NCI-H146 treated with DMSO at 0.1 percent for 48 hours (cell line): ENCODE measurements around the gene TENM4.

Experiments
- DNase-seq: peaks from one replicate; lab custom pipeline; 2025; ENCODE audit not compliant: unreplicated experiment; lab: John Stamatoyannopoulos, UW

Gene TENM4

DNA sequence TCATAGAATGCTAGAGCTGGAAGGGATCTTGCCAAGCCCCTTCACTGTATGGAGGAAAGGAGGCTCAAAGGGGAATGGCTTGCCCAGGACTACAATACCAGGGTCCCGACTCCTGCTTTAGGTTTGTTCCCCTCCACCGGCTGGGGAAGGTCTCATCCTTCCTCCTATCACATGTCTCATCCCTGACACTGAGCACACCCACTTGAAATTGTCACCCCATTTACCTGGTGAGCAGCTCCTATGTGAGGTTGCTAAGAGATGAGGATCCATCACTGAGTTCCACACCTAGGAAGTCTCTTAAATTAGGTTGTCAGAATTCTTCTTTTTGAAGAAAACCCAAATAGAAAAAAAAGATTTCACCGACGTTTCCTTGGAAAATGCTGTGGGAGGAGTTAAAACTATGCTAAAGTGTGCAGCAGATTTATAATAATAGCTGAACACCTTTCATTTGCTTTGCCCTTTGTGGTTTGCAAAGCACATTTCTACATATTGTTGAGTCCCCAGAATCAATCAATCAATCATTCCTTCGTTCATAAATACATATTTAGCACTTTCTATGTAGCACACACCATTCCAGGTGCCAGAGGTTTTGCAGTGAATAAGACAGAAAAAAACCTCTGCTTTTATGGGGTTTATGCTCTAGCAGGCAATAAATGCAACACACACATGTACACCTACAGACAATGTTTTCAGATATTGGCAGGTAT is 91.7 kb downstream of the TENM4 start:
- DNase-seq, result no peak

DNA sequence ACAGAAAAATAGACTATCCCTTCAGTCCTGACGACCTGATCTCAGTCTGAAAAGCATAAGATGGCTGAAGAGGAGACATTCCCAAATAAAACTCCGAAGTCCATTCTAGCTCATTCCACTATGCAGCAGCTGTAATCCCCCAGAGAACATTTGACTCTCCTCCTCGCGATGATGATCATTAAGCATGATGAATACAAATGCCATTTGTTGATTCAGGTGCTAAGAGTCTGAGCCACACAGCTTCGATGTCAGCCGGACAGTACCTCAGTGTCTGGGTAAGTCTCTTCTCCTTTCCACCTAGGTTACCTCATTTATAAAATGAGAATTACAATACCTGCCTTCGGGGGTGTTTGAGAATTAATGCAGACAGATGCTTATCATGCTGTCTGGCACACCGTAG is 94.8 kb downstream of the TENM4 start:
- no peak for DNase-seq

DNA sequence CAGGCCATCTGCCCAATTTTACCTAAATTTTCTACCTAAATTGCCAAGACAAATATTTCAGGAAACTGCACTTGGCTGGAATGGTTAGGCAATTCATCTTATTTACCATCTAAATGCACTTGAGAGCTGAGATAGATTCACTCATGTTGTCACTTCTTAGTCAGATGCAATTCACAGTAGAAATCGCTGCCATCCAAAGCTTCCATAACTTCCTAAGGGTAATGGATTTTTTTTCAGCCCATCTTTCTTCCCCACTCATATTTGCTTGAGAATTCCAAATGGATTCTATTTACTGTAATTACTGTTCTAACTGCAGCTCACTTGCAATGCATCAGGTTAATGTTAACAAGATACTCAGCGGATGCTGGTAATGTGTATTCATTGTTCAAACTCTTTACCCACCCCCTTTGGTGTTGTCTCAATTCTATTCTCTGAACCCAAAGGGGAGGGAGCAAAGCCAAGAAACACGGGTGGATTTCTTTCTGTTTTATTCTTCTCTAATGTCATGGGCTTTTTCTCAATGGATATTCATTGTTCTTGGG is 96.0 kb downstream of the TENM4 start:
- DNase-seq, result no peak

DNA sequence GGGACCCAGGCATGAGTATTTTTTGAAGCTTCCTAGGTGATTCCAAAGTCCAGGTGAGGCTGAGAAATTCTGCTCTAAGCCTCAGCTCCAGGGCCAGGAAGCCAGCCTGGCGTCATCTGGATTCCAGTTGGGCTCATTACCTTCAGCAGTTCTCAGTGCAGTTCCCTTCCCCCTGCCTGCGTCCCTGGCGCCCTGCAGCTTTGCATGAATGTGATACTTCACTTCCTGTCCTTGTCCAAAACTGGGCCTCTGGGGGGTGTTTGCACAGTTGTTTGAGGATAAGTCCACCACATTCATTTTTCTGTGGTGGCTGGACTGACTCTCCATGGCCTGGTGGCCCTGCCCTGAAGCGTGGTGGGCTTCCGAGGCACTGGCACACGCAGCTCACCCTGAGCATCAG is 98.1 kb downstream of the TENM4 start:
- no peak for DNase-seq

DNA sequence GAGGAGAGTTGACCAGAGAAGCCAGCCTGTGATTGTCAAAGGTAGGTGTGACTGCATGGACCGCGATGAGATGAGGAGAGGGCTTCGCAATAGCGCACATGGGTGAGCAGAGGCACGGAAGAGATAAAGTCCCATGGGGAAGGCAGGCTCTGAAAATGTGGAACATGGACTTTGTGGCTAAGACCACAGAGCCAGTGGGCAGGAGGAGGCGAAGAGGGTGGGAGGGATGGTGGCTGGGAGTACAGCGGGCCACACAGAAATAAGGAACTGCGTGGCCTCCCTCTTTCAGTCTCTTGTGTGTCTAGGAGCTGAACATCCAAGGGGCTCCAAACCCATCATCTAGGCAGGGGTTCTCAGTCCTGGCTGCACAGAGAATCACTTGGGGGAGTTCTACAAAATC is 98.6 kb downstream of the TENM4 start:
- DNase-seq, result no peak

DNA sequence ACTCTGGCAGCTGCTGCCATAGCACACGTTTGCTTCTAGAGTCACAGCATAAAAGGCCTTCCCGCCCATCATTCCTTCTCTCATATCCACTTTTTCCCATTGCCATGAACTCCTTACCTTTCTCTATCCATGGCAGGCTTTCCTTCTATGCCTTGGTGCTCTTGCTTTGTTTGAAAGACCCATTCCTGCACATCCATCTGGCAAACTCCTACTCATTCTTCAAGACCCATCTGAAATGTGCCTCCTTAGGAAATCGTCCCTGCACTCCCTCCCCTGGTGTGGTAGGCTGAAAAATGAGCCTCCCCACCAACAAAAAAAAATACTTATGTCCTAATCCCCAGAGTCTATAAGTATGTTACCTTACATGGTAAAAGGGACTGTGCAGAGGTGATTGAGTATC is 100.3 kb downstream of the TENM4 start:
- DNase-seq, result no peak

DNA sequence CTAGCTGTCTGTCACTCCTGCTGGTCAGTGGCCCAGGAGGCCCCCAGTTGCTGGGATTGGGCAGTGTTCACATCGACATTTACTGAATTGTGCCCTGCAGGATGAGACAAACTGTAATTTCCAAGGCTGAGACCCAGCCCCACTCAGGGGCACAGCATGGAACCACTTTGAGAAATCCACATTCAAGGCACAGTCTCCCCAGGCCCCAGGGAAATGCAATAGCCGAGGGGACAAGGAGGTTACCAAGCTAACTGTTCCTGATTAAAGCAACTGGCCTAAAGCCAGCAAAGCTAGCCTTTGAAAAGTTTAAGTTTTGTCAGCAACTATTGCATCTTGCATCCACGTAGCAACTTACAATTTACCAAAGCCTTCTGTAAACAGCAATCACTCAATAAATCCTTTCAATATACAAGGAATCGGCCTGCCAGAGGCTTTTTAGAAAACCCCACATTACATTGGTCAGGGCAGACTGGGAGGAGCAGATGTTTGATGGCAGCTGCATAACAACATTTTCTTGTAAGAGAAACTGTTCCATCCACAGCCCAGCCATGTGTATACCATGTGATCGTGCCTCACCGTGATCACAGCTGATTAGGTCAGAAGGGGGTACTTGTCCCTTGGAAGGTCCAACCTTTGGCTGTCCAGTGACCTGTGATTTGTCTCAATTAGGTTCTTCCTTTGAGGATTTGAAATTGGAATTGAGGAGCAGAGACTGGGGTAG is 103.9 kb downstream of the TENM4 start:
- no peak for DNase-seq

DNA sequence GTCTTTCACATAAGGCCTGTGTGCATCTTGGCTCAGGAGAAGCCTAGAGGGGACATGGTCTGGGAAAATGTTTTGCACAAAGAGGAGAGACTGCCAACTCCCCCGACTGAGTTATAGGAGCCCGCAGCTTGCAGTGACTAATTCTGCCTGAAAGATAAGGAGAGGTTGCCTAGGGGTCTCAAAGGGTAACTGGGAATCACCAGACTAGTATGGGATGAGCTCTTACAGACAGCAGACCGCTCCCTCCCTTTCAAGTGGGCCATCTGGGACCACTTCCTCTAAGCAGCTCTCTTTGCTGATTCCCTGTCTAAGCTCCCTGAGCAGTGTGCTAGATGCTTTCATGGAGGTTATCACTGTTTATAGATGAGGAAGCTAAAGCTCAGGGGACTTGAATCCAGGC is 105.1 kb downstream of the TENM4 start:
- DNase-seq, result no peak

DNA sequence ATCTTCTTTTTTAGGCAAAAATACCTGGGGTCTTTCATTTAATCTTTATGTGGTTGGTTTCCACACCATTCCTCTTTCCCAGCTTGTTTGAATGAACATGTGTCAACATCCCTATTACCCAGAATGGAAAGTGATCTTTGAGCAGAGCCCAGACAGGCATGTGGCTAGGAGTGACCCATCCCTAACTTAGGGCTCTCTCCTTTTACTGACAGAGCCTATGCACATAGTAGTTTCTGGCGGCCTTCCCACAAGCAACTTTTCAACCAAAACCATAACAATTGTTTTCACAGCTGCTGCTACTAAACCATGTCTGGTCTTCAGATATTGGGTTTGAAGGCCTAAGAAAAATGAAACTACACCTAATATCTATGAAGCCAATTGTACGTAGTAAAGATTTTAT is 107.5 kb downstream of the TENM4 start:
- no peak for DNase-seq

DNA sequence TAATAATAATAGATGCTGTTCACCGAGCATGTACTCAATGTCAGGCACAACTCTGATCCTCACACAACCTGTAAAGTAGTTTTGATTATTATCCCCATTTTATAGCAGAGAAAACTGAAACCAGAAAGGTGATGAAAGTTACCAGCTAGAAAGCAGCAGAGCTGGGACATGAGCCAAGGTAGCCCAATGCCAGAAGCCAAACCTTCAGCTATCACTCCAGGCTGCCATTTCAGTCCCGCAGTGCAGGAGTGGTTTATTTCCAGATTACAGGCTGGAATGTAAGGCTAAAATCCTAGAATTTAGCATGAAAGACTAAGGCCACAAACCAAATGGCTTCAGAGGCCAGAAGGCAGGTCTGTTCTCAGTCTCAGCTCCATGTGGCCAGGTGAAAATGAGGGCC is 108.8 kb downstream of the TENM4 start:
- DNase-seq, result no peak

DNA sequence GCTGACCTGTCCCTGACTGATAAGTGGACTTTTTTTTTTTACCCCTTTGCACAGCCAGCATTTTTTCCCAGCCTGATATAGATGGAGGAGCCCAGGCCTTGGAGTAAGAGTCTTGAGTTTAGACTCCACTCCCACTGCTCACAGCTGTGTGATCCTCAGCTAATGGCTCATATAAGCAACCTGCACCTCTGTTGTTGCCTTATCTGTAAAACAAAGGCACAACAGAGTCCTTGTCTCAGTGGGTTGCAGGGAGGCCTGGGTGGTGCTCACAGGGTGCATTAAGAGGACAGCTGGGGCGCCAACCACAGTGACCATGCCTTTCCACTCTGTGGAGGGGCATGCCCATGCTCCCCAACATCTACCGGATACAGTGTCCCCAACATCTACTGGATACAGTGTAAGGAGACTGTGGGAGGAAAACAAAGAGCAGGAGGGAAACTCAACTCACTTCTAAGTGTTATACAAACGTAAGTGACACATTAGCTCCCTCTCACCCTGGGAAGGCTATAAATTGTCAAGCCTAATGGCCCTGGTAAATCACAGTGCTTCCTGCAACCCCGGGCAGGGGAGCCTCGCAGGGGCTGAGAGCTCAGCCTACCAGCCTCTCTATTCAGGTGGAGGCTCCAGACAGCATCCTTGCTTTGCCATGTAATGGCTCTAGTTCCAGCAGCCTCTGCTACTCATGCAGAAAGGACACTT is 109.5 kb downstream of the TENM4 start:
- DNase-seq, result no peak

DNA sequence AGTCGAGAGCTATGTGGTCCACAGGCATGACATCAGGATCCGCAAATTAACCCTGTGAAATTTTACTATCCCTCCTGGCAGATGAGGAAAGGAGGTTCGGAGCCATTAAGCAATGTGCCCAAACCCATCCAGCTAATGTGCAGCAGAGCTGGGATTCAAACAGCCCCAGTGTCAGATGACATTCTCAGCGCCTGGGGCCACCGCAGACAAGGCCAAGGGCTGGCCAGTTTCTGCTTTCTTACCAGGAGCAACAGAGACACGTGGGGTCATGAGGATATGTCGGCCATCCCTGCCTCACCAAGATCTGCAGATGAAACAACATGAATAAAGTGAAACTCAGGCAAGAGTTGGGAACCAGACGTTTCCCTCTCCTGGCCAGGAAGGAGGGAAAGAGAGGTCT is 110.2 kb downstream of the TENM4 start:
- no peak for DNase-seq

DNA sequence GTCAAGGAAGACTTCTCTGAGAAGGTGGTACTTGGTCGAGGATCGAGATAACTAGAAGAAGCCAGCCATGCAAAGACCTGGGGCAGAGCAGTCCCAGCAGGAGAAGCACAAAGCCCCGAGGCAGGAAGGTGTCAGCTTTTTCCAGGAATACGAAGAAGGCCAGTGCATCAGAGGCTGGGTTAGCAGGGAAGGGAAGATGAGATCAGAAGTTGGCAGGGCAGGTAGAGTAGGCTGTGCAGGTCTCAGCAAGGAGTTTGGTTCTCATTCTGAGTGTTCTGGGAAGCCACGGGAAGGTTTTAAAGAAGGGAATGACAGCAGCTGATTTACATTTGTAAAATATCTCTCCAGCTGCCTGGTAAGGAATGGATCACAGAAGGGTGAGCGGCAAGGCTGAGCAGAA is 111.3 kb downstream of the TENM4 start:
- DNase-seq, result no peak

DNA sequence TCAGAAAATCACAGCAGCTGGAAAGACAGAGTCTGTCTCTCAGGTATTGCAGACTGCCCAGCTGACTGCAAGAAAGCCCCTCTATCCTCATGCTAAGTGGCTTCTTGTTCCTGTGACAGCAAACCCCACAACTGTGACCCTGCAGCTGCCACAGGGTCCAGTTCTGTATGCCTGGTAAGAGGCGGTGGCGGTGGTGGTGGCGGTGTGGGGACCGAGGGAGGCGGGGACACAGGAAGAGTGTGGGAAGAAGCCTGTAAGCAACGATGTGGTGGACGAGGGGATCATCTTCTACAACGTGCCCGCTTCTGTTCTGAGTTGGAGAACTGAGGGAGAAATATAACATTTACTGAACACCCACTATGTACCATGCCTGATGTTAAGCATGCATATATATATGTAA is 112.4 kb downstream of the TENM4 start:
- DNase-seq, result no peak

DNA sequence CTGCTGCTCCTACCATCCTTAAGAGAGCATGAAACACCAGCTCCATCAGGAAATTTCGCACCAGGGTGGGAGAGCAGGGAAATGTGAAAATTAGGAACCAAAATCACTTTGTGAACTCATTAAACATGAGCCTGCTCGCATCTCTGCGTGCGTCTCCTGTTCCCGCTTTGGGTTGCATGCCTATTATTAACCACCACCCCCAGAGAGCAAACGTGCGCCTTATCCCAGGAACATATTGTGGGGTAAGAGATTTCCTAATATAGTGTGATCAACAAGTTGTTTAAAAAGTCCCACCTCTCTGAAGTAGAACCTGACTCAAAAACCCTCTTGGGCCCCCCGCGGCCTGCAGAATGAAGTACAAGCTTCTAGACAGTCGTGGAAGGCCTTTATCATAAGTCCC is 115.0 kb downstream of the TENM4 start:
- DNase-seq, result no peak

DNA sequence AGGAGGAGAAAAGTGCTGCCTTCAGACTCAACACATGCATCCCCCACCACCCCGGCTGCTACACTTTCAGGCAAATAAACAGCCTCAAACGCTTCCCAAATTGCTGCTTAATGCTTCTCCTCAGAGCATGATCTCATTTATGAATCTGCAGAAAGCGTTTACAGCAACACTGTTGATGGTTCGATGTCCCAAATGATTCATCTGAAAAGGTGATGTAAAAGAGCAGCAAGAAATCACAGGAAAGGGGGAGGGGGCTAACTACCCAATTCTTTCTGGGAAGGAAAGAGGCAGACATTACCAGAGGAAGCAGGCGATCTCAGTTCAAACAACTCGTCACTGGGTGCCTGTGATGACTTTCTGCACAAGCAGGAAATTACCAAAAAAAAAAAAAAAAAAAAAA is 119.6 kb downstream of the TENM4 start:
- no peak for DNase-seq

DNA sequence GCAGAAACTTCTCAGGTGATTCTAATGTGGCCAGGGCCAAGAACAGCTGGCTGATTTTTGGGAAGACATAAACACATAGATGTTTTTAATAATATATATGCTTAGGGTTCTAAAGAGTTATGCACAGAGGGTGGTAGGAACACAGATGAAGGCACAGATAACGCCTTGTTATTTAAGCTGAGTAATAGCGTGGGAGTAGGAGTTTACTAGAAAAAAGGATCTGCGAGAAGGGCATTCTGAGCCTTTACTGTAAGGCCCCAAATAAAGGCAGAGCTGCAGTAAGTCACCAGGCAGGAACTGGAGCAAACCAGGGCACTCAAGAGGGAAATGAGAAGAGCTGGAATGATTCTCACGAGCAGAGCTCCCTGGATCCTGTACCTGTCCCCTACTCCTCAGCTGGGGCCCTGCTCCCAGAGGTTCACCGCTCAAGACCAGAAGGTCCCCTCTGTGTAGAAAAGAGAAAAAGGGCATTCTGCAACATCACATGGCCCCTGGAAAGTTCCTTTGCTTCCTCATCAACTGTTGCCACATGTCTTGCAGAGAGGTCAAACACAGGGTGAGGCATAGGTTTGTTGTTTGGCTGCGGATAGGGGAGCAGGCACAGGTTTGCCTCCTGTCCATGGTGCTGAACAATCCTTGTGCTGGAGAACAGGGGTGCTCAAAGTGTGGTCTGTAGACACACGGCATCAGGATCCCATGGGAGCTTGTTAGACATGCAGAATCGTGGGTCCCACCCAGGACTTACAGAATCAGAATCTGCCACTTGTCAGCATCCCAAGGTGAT is 125.7 kb downstream of the TENM4 start:
- no peak for DNase-seq

DNA sequence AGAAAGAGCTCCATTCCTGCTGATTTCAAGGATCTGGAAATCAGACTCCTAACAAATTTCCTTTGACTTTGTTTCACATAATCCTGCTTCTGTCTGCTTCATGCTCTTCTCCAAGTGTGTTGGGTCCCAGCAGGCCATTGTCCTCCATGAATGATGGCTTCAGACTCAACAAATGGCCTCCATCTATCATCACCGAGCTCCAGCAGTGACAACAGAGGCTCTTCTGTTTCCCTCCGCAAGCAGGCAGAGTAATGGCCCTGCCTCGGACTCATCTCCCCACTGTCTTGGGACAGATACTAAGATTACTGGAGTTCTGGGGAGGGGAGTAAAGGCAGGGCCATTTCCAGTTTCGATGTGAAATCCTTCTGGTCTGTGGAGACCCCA is 127.3 kb downstream of the TENM4 start:
- no peak for DNase-seq

DNA sequence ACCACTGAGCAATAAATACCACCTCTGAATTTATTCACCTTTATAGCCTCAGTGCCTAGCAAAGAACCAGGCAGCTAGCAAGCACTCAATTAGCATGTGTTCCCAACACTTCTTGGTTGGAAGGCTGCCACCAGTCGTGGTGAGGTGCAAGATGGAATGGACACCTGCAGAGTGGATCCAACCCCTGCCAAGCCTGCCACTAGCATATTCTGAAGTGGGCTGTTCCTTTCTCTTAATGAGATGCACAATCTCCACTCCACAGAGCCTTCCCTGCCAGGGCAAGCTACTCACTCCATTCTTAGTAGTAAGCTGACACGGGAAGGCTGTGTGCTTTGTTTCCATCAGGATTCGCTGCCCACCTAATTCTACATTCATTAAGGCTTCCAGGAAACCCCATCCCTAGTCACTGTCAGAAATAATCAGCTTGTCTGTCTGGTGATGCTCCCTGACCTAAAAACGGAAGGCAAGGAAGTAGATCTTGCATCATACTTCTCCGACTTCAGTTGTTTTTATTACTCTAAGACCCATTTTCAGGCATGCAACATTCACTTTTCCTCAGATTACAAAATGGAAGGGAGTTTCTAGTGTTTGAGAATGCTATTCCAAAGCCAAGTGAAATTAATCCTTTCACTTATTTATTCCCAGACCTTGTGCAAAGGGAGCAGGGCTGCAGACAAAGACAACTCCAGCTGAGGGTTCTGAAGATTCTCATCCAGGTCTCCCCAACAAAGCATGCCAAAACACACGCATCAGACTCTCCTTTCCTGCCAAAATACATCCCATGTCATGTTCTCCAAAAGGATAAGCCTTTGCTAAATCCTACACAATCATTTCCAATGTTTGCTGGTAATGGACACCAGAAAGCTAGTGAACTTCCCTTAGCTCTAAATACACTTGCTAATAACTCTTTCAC is 128.0 kb downstream of the TENM4 start:
- DNase-seq, result no peak

DNA sequence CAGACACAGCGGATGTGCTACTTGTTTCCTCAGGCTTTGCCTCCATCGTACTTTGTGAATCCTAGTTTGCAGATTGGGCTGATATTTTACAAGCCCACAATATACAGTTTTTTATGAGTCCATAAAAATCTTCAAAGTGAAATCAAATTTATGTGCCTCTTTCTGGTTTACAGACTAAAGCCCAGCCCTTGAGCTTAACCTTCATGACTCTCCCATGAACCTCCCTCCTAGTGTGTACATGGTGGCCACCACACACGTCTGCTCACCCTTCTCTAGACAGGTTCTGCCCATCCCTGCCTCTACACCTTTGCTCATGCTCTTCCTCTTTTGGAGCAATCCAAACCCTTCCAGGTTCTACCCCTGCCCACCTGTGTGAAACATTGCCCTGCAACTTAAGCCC is 129.4 kb downstream of the TENM4 start:
- no peak for DNase-seq
